Heart left ventricle (tissue), 13 donors: ENCODE results near the gene NFS1.

ENCODE experiments used
- CTCF ChIP-seq, 12 donors: fragments of 200-600 bp; sonication (generic) in 4 of 12; IDR thresholded peaks; one replicate each; pipeline versions ENCODE4 v1.5.0 to v1.8.0; 2018 to 2022; ENCODE audit warnings: antibody characterized with exemption in 12 of 12, mild to moderate bottlenecking in 5 of 12
- POLR2A ChIP-seq, 2 donors: fragments of 450-650 bp; IDR thresholded peaks; one replicate each; pipeline ENCODE4 v1.6.1; 2017; ENCODE audit warnings: antibody characterized with exemption in 2 of 2, mild to moderate bottlenecking in 2 of 2, moderate library complexity in 2 of 2
- donor health status: ischemic (EF 13 %, LVEDD 7.1; RV severe dilation, severe dysfunction).
- donor health status: DM: no; HTN: yes; CAD: no.
- donor health status: DM: no; HTN: no; CAD: no.
- donor health status: ischemic (EF 25% LVEDD 6.9; RV normal size, moderate dysfunction).
- donor health status: ischemic (EF 25% LVEDD 5.7; RV mildly dilated, moderate dysfunction).
- donor health status: ischemic (EF 35%, LVEDD 5.7; RV mildly dilated, moderate dysfunction).
- donor health status: nonischemic (EF 11% LVEDD 7.7; RV severe dilation, severe dysfunction).
- donor health status: DM: yes; HTN: yes; CAD: no.
- donor health status: PGD.
- donor health status: ischemic (EF 29% LVEDD 5.4; RV normal size, mild dysfunction).
- donor health status: nonischemic (EF 23%, LVEDD 6.1; RV moderate dilation, normal function).

GRCh38 chr20:35680452-35681183 lies 18.5 kb downstream of the NFS1 start:
- TF ChIP-seq CTCF (IDR thresholded peaks at IDR 0.05) (no peak), POLR2A (IDR thresholded peaks at IDR 0.05) (no peak)
